Neutrophil (primary cell): ENCODE data around the gene MORC1.
"Not testable (repeated sequence)": the region's sequence is repeated elsewhere in the genome, so short reads cannot be mapped to it uniquely, and the experiment has no call there.

Experiments
- H3K27ac ChIP-seq: fragments of 200-600 bp; sonication (generic); 2 replicates; pipeline ENCODE4 v1.5.1; 2016; ENCODE audit warnings: mild to moderate bottlenecking, moderate library complexity
- H3K27me3 ChIP-seq: fragments of 200-600 bp; sonication (generic); 2 replicates; pipeline ENCODE4 v1.6.0; 2016; ENCODE audit warnings: mild to moderate bottlenecking
- H3K36me3 ChIP-seq: fragments of 200-600 bp; sonication (generic); 2 replicates; pipeline ENCODE4 v1.5.1; 2017
- H3K4me1 ChIP-seq, 2 experiments: fragments of 200-600 bp in 1 of 2; sonication (generic) in 1 of 2; 1 replicate in 1 of 2; 2 replicates in 1 of 2; pipeline versions ENCODE4 v1.5.1 to v1.6.1; 2013 to 2016; ENCODE audit warnings: low read depth in 1 of 2, low read length in 1 of 2, mild to moderate bottlenecking in 1 of 2, moderate library complexity in 1 of 2; ENCODE audit not compliant: control insufficient read depth in 1 of 2, insufficient read depth in 1 of 2
- H3K4me3 ChIP-seq, 2 experiments: fragments of 200-600 bp in 1 of 2; sonication (generic) in 1 of 2; 1 replicate in 1 of 2; 2 replicates in 1 of 2; pipeline ENCODE4 v1.5.1; 2013 to 2016; ENCODE audit warnings: low read depth in 1 of 2, low read length in 1 of 2, mild to moderate bottlenecking in 1 of 2, moderate library complexity in 1 of 2
- H3K9me3 ChIP-seq: fragments of 200-600 bp; sonication (generic); 2 replicates; pipeline ENCODE4 v1.5.1; 2016
- TF ChIP-seq, protein P1 (sequence below): fragments of 200-600 bp; sonication (generic); IDR thresholded peaks from 2 replicates; pipeline ENCODE4 v1.5.1; 2016; ENCODE audit warnings: antibody characterized with exemption

Gene MORC1

DNA sequence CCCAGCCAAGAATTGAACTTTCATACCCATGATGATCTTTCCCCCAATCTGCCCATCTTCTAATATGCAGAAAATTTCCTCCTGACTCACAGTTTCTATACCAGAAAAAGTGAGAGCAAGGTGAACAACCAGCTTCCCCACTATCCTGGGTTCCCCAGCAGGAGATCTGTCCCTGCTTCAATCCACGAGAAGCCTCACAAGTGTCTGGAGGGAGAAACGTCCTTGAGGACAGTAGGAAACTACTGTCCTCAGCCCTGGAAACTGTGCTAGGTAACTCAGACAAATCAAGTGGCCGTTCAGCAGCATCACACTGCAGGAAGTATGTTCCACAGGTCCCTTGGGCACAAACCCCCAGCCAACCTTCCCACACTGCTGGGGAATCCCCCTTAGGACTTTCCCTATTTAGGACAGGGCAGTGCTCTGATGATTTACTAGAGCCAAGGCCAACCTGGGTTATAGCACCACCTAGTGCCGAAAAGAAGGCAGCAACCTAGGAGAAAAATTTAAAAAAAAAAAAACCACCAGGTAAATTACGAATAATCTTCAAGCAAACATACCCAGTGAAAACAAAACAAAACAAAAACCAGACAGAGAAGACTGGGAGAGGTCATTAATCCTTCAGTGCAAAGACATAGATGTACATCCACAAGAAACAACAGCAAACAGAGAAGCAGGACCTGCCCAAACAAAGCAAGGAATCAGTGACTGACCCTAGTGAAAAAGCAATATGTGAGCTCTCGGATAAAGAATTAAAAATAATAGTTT is 36.0 kb downstream of the MORC1 start:
- no peaks in the 10 kb centered on the region for H3K27me3 ChIP-seq
- H3K4me1 ChIP-seq: no peaks in the 10 kb centered on the region
- no peaks in the 10 kb centered on the region for H3K9me3 ChIP-seq
- TF ChIP-seq, protein P1, sequence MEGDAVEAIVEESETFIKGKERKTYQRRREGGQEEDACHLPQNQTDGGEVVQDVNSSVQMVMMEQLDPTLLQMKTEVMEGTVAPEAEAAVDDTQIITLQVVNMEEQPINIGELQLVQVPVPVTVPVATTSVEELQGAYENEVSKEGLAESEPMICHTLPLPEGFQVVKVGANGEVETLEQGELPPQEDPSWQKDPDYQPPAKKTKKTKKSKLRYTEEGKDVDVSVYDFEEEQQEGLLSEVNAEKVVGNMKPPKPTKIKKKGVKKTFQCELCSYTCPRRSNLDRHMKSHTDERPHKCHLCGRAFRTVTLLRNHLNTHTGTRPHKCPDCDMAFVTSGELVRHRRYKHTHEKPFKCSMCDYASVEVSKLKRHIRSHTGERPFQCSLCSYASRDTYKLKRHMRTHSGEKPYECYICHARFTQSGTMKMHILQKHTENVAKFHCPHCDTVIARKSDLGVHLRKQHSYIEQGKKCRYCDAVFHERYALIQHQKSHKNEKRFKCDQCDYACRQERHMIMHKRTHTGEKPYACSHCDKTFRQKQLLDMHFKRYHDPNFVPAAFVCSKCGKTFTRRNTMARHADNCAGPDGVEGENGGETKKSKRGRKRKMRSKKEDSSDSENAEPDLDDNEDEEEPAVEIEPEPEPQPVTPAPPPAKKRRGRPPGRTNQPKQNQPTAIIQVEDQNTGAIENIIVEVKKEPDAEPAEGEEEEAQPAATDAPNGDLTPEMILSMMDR: no peak
- H3K27ac ChIP-seq: no peak overlapping the region
- no peak overlapping the region for H3K4me3 ChIP-seq
- no peaks in the 10 kb centered on the region for H3K36me3 ChIP-seq

GRCh38 chr3:109080090-109080489 is 37.8 kb downstream of the MORC1 start:
- not testable (repeated sequence) for H3K27ac ChIP-seq, H3K9me3 ChIP-seq, H3K4me3 ChIP-seq, H3K36me3 ChIP-seq, H3K4me1 ChIP-seq, H3K27me3 ChIP-seq

DNA sequence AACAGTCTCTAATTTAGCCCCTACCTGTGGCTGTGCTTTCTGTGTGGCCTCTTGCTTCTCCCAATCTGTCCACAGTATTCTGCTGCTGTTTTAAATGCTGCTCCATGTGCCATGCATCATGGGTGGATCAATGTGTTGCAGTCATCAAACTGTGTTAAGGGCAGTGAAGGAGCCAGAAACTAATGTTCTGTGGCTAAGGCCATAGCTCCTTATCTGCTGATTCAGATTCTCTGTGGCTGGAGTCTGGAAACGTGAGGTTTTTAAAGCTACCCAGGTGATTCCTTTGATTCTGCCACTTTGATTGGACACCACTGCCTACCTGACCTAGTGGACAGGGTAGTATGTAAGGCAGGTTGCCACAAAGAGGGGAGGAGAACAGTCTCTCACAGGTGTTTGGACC is 44.8 kb downstream of the MORC1 start:
- Histone ChIP-seq H3K9me3 (no peaks in the 10 kb centered on the region), H3K27me3 (no peaks in the 10 kb centered on the region)
- TF ChIP-seq, protein P1: no peak

GRCh38 chr3:109072194-109072593 is 45.7 kb downstream of the MORC1 start:
- no peaks in the 10 kb centered on the region for H3K36me3 ChIP-seq
- no peaks in the 10 kb centered on the region for H3K9me3 ChIP-seq
- no peak overlapping the region for H3K4me3 ChIP-seq
- no peak overlapping the region for H3K27ac ChIP-seq
- H3K27me3 ChIP-seq: no peaks in the 10 kb centered on the region
- H3K4me1 ChIP-seq: peaks cover 10 to 18% of the 10 kb centered on the region in 2 experiments
- TF ChIP-seq, protein P1: no peak

More for the DNA sequence above, 44.8 kb downstream of the MORC1 start:
- peaks cover 10 to 18% of the 10 kb centered on the region in 2 experiments for H3K4me1 ChIP-seq
- no peaks in the 10 kb centered on the region for H3K36me3 ChIP-seq
- H3K4me3 ChIP-seq: no peak overlapping the region
- no peak overlapping the region for H3K27ac ChIP-seq

DNA sequence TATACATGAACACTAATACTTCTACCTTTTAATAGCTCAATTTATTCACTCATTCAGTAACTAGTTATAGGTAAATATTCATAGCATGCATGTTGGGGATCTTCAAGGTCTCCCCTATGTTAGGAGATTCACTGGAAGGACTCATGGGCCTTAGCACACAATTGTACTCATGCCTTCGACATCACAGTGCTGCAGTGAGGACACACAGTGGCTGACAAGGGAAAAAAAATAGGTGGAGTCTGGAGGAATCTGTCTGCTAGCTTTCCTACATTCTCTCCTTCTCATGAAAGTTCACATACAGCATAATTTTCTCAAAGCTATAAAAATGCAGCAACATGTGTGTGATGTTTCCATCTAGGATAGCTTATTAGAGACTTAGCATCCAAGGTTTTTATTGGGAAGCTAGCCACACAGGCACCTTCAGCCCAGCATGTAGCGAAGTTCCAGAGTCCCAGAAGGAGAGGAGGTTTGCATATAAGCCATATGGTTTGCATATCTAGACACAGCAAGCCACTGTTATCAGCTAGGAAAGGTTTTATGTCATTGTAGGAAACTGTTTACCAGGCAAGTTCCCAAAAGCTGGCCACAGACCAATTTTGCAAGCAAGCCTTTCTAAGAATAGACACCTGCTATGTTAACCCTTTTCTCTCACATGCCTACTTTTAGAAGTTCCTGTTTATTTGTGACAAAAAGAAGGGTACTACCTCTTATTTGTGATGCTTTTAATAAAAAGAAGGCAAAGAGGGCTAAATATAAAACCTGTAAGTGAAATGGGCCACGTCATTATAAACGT is 46.4 kb downstream of the MORC1 start:
- H3K4me1 ChIP-seq: peaks cover 10 to 18% of the 10 kb centered on the region in 2 experiments
- H3K27ac ChIP-seq: no peak overlapping the region
- H3K27me3 ChIP-seq: no peaks in the 10 kb centered on the region
- no peaks in the 10 kb centered on the region for H3K36me3 ChIP-seq
- H3K4me3 ChIP-seq: no peak overlapping the region
- TF ChIP-seq, protein P1: no peak
- H3K9me3 ChIP-seq: no peaks in the 10 kb centered on the region

DNA sequence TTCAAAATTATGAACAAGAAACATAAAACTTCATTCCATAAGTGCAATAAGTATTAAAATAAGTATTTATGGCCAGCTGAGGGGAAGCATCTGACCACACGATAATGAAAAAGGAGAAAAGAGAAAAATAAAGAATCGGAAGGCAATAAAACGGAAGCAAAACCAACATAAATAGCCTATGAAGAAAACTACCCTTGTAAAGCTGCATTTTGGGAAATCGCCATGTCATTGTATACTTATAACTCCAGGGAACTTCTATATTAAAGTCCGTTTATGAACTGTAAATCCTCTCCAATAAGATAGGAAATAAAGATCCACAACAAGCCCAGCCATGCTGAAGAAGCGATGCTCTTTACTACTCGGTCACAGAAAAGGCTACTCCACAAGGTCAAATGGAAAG is 47.7 kb downstream of the MORC1 start:
- H3K4me3 ChIP-seq: no peak overlapping the region
- peaks cover 10 to 18% of the 10 kb centered on the region in 2 experiments for H3K4me1 ChIP-seq
- no peaks in the 10 kb centered on the region for H3K27me3 ChIP-seq
- no peaks in the 10 kb centered on the region for H3K36me3 ChIP-seq
- H3K27ac ChIP-seq: no peak overlapping the region
- TF ChIP-seq, protein P1: no peak
- H3K9me3 ChIP-seq: no peaks in the 10 kb centered on the region
